Measurements from ENCODE around the gene ZNF619. TPM values are rescaled to one million over a fixed set of nuclear protein-coding genes. Genes with fewer than 3 reads are reported as not detected.

Gene ZNF619
- total and polyA plus RNA-seq, 2 of the 13 experiments (the other 11 are each of a cell fraction or from before 2014, with no cell fraction given): 0.83 to 5.2 TPM

- TF ChIP-seq GABPA (IDR thresholded peaks at IDR 0.05; ENCODE audit: low read depth, low read length): no peak
- peak; percentile 61 for TF ChIP-seq GABPA (CRISPR knock-in tag; IDR thresholded peaks at IDR 0.05; ENCODE audit: low read depth)
- TF ChIP-seq ISL2 (CRISPR knock-in tag; IDR thresholded peaks at IDR 0.05): peak; percentile 57; the same call in 1 of the 2 replicates
- TF ChIP-seq, protein P1, sequence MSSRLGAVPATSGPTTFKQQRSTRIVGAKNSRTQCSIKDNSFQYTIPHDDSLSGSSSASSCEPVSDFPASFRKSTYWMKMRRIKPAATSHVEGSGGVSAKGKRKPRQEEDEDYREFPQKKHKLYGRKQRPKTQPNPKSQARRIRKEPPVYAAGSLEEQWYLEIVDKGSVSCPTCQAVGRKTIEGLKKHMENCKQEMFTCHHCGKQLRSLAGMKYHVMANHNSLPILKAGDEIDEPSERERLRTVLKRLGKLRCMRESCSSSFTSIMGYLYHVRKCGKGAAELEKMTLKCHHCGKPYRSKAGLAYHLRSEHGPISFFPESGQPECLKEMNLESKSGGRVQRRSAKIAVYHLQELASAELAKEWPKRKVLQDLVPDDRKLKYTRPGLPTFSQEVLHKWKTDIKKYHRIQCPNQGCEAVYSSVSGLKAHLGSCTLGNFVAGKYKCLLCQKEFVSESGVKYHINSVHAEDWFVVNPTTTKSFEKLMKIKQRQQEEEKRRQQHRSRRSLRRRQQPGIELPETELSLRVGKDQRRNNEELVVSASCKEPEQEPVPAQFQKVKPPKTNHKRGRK (CRISPR knock-in tag; IDR thresholded peaks at IDR 0.05): no peak
- TF ChIP-seq, protein P2, sequence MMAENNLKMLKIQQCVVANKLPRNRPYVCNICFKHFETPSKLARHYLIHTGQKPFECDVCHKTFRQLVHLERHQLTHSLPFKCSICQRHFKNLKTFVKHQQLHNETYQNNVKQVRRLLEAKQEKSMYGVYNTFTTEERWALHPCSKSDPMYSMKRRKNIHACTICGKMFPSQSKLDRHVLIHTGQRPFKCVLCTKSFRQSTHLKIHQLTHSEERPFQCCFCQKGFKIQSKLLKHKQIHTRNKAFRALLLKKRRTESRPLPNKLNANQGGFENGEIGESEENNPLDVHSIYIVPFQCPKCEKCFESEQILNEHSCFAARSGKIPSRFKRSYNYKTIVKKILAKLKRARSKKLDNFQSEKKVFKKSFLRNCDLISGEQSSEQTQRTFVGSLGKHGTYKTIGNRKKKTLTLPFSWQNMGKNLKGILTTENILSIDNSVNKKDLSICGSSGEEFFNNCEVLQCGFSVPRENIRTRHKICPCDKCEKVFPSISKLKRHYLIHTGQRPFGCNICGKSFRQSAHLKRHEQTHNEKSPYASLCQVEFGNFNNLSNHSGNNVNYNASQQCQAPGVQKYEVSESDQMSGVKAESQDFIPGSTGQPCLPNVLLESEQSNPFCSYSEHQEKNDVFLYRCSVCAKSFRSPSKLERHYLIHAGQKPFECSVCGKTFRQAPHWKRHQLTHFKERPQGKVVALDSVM (CRISPR knock-in tag; IDR thresholded peaks at IDR 0.05): no peak; the same call in 1 of the 2 replicates
- TF ChIP-seq, protein P3, sequence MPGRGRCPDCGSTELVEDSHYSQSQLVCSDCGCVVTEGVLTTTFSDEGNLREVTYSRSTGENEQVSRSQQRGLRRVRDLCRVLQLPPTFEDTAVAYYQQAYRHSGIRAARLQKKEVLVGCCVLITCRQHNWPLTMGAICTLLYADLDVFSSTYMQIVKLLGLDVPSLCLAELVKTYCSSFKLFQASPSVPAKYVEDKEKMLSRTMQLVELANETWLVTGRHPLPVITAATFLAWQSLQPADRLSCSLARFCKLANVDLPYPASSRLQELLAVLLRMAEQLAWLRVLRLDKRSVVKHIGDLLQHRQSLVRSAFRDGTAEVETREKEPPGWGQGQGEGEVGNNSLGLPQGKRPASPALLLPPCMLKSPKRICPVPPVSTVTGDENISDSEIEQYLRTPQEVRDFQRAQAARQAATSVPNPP (CRISPR knock-in tag; IDR thresholded peaks at IDR 0.05): no peak; the same call in none of the 2 replicates
- TF ChIP-seq ZNF138 (CRISPR knock-in tag; IDR thresholded peaks at IDR 0.05; ENCODE audit: low read depth): 0 out of 2 replicates have a peak, but pooled peaks have one; percentile 30
- TF ChIP-seq FIP1L1 (IDR thresholded peaks at IDR 0.05; ENCODE audit: borderline replicate concordance, insufficient read depth, low read depth, low read length): 0 out of 2 replicates have a peak, but pooled peaks have one; percentile 69
- no peak; the same call in 1 of the 2 replicates for TF ChIP-seq RAD21 (CRISPR knock-in tag; IDR thresholded peaks at IDR 0.05)
- TF ChIP-seq ZNF234 (CRISPR knock-in tag; conservative IDR thresholded peaks at IDR 0.05): peak; percentile 78
- TF ChIP-seq RFXAP (CRISPR knock-in tag; IDR thresholded peaks at IDR 0.05; ENCODE audit: borderline replicate concordance): peak; percentile 26; the same call in 1 of the 2 replicates
- TF ChIP-seq ATAD3A (CRISPR knock-in tag; IDR thresholded peaks at IDR 0.05): 0 out of 2 replicates have a peak, but pooled peaks have one; percentile 86
- no peak for TF ChIP-seq ZNF44 (CRISPR knock-in tag; IDR thresholded peaks at IDR 0.05)
- peak; percentile 76; the same call in 1 of the 2 replicates for TF ChIP-seq CAMTA2 (CRISPR knock-in tag; IDR thresholded peaks at IDR 0.05; ENCODE audit: borderline replicate concordance)
- no peak for TF ChIP-seq RCOR2 (CRISPR knock-in tag; IDR thresholded peaks at IDR 0.05)
- TF ChIP-seq ZBTB7B (CRISPR knock-in tag; IDR thresholded peaks at IDR 0.05): peak; percentile 33; the same call in 1 of the 2 replicates
- no peak for TF ChIP-seq PRDM10 (CRISPR knock-in tag; IDR thresholded peaks at IDR 0.05; ENCODE audit: low read depth)
- TF ChIP-seq ZNF160 (CRISPR knock-in tag; IDR thresholded peaks at IDR 0.05): peak; percentile 76
- peak; percentile 48; the same call in 1 of the 2 replicates for TF ChIP-seq TOPORS (CRISPR knock-in tag; IDR thresholded peaks at IDR 0.05)
These were observed 19.7 kb upstream of the ZNF619 start, which contains the start of gene RPL14 (continued) for GRCh38 chr3:40456940-40457823.

All from HepG2 (cell line).